GM12891 (cell line): ENCODE measurements around the gene SLC9B1.

ENCODE experiments used
- PAX5 ChIP-seq: IDR thresholded peaks from 2 replicates; pipeline ENCODE4 v1.6.1; 2011; ENCODE audit warnings: low read length, moderate library complexity, mild to moderate bottlenecking; ENCODE audit not compliant: insufficient read depth, severe bottlenecking
- POLR2A ChIP-seq: IDR thresholded peaks from 2 replicates; pipeline ENCODE4 v1.6.1; 2011; ENCODE audit warnings: low read depth, low read length, control low read depth
- POLR2AphosphoS5 ChIP-seq: IDR thresholded peaks from 2 replicates; pipeline ENCODE4 v1.6.1; 2011; ENCODE audit warnings: low read depth, low read length, control low read depth
- TAF1 ChIP-seq: IDR thresholded peaks from 2 replicates; pipeline ENCODE4 v1.6.1; 2011; ENCODE audit warnings: low read depth, low read length, control low read depth

- no peak for TF ChIP-seq POLR2A
- no peak for TF ChIP-seq PAX5
- no peak for TF ChIP-seq TAF1
- TF ChIP-seq POLR2AphosphoS5, result no peak
Observed at GRCh38 chr4:102918859-102919258, 100.6 kb downstream of the SLC9B1 start.
